ENCODE data around the gene KCNQ4. TPM values are rescaled to one million over a fixed set of nuclear protein-coding genes. Genes with fewer than 3 reads are reported as not detected.

Gene KCNQ4
- total RNA-seq, 1 donor from 2014 or later: 1.5 TPM

DNA sequence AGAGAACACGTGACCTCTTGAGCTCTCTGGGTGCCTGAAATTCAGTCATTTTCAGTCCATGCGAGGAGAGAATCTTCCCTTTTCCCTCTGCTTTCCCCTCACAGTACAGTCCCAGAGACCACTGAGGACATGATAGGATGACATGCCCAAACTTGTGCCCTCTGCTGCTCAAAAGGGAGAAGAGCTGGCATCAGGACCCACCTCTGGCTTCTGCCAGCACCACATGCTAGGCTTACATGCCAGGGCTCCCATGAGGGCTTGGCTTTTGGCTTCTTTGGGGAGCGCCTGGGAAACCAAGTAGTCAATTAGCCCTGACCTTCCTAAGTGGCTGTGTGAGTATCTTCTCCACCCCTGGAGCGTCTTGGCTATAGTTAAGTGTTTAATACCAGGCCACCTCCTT lies 13.8 kb upstream of the KCNQ4 start:
- no peaks in the 10 kb centered on the region for H3K27me3 ChIP-seq (ENCODE audit: low read depth)
- peaks cover 64% of the 10 kb centered on the region for H3K4me1 ChIP-seq
- H3K9me3 ChIP-seq (replicated peaks): no peaks in the 10 kb centered on the region
- TF ChIP-seq, protein P1, sequence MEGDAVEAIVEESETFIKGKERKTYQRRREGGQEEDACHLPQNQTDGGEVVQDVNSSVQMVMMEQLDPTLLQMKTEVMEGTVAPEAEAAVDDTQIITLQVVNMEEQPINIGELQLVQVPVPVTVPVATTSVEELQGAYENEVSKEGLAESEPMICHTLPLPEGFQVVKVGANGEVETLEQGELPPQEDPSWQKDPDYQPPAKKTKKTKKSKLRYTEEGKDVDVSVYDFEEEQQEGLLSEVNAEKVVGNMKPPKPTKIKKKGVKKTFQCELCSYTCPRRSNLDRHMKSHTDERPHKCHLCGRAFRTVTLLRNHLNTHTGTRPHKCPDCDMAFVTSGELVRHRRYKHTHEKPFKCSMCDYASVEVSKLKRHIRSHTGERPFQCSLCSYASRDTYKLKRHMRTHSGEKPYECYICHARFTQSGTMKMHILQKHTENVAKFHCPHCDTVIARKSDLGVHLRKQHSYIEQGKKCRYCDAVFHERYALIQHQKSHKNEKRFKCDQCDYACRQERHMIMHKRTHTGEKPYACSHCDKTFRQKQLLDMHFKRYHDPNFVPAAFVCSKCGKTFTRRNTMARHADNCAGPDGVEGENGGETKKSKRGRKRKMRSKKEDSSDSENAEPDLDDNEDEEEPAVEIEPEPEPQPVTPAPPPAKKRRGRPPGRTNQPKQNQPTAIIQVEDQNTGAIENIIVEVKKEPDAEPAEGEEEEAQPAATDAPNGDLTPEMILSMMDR (IDR thresholded peaks at IDR 0.05; ENCODE audit: borderline replicate concordance): peak; percentile 40
- peaks cover 81% of the 10 kb centered on the region for H3K36me3 ChIP-seq
- peak overlapping the region; percentile 43 for H3K27ac ChIP-seq (replicated peaks)
- no peak for DNase-seq
- intact Hi-C loops (cut with micrococcal nuclease): loop anchor here (10.0 kb wide), 2 partner anchors 75 to 185 kb away; no protein-coding TSS in a partner anchor
- H3K4me3 ChIP-seq: no peak overlapping the region

DNA sequence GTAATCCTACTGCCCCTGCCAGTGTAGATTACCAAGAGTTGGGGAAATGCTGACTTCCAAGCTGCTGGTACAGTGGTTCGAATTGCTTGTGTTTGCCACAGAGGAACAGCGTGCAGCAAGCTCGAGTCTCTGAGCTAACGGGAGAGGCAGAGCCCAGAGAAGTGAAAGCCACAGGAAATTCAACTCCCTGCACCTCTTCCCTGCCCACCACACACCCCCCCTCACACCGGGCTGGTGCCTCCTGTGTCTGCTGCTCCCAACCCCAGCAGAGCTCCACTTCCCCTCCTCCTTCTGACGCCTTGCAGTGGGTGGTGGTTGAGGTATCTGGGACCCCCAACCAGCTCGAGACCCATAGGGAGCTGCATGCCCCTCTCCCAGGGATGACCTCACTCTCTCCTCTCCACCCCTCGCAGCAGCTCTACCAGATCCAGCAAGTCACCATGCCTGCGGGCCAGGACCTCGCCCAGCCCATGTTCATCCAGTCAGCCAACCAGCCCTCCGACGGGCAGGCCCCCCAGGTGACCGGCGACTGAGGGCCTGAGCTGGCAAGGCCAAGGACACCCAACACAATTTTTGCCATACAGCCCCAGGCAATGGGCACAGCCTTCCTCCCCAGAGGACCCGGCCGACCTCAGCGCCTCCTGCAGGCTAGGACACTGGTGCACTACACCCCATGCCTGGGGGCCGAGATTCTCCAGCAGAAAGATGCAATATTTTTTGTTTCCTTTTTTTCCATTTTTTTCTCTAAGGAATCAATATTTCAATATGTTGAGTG lies 13.1 kb upstream of the KCNQ4 start:
- Histone ChIP-seq H3K4me3 (no peak overlapping the region), H3K27me3 (ENCODE audit: low read depth) (no peaks in the 10 kb centered on the region), H3K36me3 (peaks cover 80% of the 10 kb centered on the region), H3K9me3 (replicated peaks) (no peaks in the 10 kb centered on the region), H3K4me1 (peaks cover 58% of the 10 kb centered on the region), H3K27ac (replicated peaks) (peak overlapping the region; percentile 43)
- TF ChIP-seq, protein P1 (IDR thresholded peaks at IDR 0.05; ENCODE audit: borderline replicate concordance): no peak
- DNase-seq: no peak
- intact Hi-C loops (cut with micrococcal nuclease): loop anchor here (10.0 kb wide), 2 partner anchors 74 to 184 kb away; no protein-coding TSS in a partner anchor

DNA sequence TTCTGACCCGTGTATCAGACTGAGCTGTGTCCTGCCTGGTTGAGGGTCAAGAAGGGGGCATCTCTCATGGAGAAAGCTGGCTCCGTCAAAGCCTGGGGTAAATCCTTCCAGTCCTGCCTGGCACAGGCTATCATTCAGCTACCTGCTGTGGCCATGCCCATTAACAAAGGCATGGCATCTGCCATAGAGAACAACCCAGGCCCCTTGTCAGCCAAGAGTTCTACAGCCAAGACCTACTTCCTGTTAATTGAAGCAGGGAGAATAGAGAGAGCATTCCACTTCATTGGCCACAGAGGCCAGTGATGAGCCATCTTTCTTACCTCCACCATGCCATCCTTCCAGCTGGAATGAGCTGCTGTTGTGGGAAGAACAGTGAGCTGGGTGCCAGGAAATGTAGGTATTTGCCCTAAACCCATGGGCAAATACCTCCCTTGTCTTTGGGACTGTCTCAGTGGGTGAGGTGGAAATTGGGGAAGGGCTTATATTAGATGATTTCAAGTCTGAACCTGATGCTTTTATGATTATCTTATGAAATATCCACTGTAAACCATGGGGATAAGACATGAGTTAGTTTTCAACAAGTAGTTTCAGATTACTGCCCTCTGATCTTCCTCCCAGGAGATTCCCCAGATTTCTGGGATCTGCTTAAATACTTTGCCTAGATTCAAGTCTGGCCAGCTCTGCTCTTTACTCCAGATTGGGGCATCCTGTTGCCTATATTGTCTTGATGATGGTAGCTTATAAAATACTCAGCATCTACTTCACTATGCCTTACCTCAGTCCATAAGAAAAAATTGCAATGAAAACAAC lies 11.2 kb upstream of the KCNQ4 start:
- no peaks in the 10 kb centered on the region for H3K27me3 ChIP-seq (ENCODE audit: low read depth)
- H3K4me3 ChIP-seq: no peak overlapping the region
- H3K27ac ChIP-seq (replicated peaks): no peak overlapping the region
- intact Hi-C loops (cut with micrococcal nuclease): loop anchor here (10.0 kb wide), 2 partner anchors 72 to 182 kb away; no protein-coding TSS in a partner anchor
- peaks cover 13% of the 10 kb centered on the region for H3K9me3 ChIP-seq (replicated peaks)
- TF ChIP-seq, protein P1 (IDR thresholded peaks at IDR 0.05; ENCODE audit: borderline replicate concordance): no peak
- peaks cover 39% of the 10 kb centered on the region for H3K4me1 ChIP-seq
- DNase-seq: no peak
- peaks cover 78% of the 10 kb centered on the region for H3K36me3 ChIP-seq

DNA sequence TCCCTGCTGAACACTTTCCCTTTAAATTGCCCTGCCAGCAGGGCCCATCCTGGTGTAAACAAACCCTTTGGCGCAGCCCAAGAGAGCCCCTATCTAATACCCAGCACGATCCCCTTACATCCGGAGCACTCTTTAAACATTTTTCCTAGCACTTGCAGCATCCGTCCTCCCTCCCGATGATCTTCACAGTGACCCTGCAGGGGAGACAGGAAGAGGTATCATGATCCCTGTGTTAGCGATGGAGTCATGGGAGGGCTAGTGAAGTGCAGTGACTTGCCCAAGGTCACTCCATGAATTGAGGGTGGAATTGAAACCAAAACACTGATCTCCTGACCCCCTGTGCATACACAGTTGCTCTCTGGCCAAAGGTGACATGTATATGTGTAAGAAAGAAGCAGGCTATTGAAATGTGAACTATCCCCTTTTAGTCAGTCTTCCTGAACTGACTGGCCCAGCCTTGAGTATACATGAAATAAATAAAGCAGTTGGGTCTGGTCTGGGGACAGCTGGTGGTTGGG lies 9.8 kb upstream of the KCNQ4 start:
- peak overlapping the region; percentile 17 for H3K27ac ChIP-seq (replicated peaks)
- intact Hi-C loops (cut with micrococcal nuclease): loop anchor here (10.0 kb wide), 2 partner anchors 71 to 181 kb away; no protein-coding TSS in a partner anchor
- H3K4me3 ChIP-seq: no peak overlapping the region
- DNase-seq: no peak
- no peaks in the 10 kb centered on the region for H3K27me3 ChIP-seq (ENCODE audit: low read depth)
- H3K36me3 ChIP-seq: peaks cover 65% of the 10 kb centered on the region
- peaks cover 24% of the 10 kb centered on the region for H3K4me1 ChIP-seq
- TF ChIP-seq, protein P1 (IDR thresholded peaks at IDR 0.05; ENCODE audit: borderline replicate concordance): no peak
- H3K9me3 ChIP-seq (replicated peaks): peaks cover 15% of the 10 kb centered on the region

DNA sequence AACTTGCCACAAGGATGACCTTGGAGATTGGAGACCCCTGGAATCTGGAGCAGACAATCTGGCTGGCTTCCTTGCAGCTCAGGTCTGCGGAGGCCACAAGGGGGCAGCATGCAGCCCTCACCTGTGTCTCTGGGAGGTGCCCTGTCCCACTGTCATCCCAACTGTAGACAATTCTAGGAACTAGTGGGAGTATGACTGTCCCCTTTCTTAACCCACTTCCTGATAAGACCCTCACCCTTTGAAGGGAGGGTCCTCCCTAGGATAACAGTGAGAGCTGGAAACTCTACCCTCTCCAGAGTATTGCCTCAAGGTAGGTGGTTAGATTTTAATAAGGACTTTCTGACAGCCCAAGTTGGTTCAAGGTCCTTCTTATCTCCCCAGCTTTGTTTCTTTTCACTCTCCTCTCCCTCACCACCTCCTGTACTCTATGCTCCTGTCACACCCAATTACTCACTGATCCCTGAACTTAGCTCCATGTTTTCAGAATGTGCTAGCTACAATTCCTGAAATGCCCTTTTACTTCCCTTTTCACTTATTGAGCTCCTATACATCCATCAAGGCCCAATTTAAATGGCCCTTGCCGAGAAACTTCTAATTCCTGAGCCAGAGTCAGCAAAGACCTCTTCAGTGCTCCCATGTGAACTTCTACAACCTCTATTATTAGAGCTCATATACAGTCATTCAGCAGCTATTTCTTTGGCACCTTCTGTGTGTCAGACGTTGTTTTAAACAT lies 9.2 kb upstream of the KCNQ4 start:
- Histone ChIP-seq H3K36me3 (peaks cover 59% of the 10 kb centered on the region), H3K4me3 (no peak overlapping the region), H3K4me1 (peaks cover 18% of the 10 kb centered on the region), H3K27me3 (ENCODE audit: low read depth) (no peaks in the 10 kb centered on the region), H3K27ac (replicated peaks) (peak overlapping the region; percentile 17), H3K9me3 (replicated peaks) (peaks cover 15% of the 10 kb centered on the region)
- peak; percentile 58 for DNase-seq
- intact Hi-C loops (cut with micrococcal nuclease): loop anchor here (10.0 kb wide), 2 partner anchors 70 to 180 kb away; no protein-coding TSS in a partner anchor
- TF ChIP-seq, protein P1 (IDR thresholded peaks at IDR 0.05; ENCODE audit: borderline replicate concordance): peak; percentile 85
